ENCODE data around the gene FAM168A.

The FAM168A gene

GRCh38 chr11:73380331-73380730, 217.6 kb downstream of the FAM168A start:
- Histone ChIP-seq H3K4me3 (no peak overlapping the region), H4K20me1 (peaks cover 84% of the 10 kb centered on the region), H3K36me3 (no peaks in the 10 kb centered on the region; the same call in 1 of the 2 replicates), H3K9ac (peak overlapping the region; percentile 89), H3K4me1 (peaks cover 89% of the 10 kb centered on the region), H3K27me3 (no peaks in the 10 kb centered on the region), H3K27ac (peak overlapping the region; percentile 92), H3K9me3 (no peaks in the 10 kb centered on the region), H3K4me2 (peak overlapping the region; percentile 99)
- no peak for TF ChIP-seq Cebpa-rat (IDR thresholded peaks at IDR 0.05)

- peak overlapping the region; percentile 84 for H3K4me3 ChIP-seq
- no peak for TF ChIP-seq Cebpa-rat (IDR thresholded peaks at IDR 0.05)
- H3K36me3 ChIP-seq, result no peaks in the 10 kb centered on the region; the same call in 1 of the 2 replicates
These were observed 218.6 kb downstream of the FAM168A start for GRCh38 chr11:73379189-73379880.

GRCh38 chr11:73376803-73377629, 220.9 kb downstream of the FAM168A start:
- Histone ChIP-seq H3K4me1 (peaks cover 81% of the 10 kb centered on the region), H3K36me3 (no peaks in the 10 kb centered on the region; the same call in 1 of the 2 replicates), H4K20me1 (peaks cover 54% of the 10 kb centered on the region), H3K4me2 (peak overlapping the region; percentile 99), H3K27me3 (no peaks in the 10 kb centered on the region), H3K4me3 (peak overlapping the region; percentile 84), H3K9ac (peak overlapping the region; percentile 89), H3K9me3 (no peaks in the 10 kb centered on the region), H3K27ac (peak overlapping the region; percentile 92)
- TF ChIP-seq Cebpa-rat (IDR thresholded peaks at IDR 0.05), result no peak

More at GRCh38 chr11:73379189-73379880, 218.6 kb downstream of the FAM168A start:
- peaks cover 87% of the 10 kb centered on the region for H3K4me1 ChIP-seq
- peak overlapping the region; percentile 92 for H3K27ac ChIP-seq
- H3K27me3 ChIP-seq, result no peaks in the 10 kb centered on the region
- H3K4me2 ChIP-seq, result peak overlapping the region; percentile 99
- H4K20me1 ChIP-seq, result peaks cover 77% of the 10 kb centered on the region
- no peaks in the 10 kb centered on the region for H3K9me3 ChIP-seq
- peak overlapping the region; percentile 89 for H3K9ac ChIP-seq

- Histone ChIP-seq H3K27me3 (no peaks in the 10 kb centered on the region), H3K4me1 (peaks cover 77% of the 10 kb centered on the region), H4K20me1 (peaks cover 47% of the 10 kb centered on the region), H3K4me3 (peak within 1 kb of the TSS; percentile 84), H3K9me3 (no peaks in the 10 kb centered on the region), H3K36me3 (no peaks in the 10 kb centered on the region; the same call in 1 of the 2 replicates), H3K27ac (peak within 1 kb of the TSS; percentile 92), H3K4me2 (peak within 1 kb of the TSS; percentile 99), H3K9ac (peak within 1 kb of the TSS; percentile 89)
- TF ChIP-seq Cebpa-rat (IDR thresholded peaks at IDR 0.05), result no peak
These were observed 221.6 kb downstream of the FAM168A start, which contains the start of gene RELT for GRCh38 chr11:73376160-73376802. RELT (plus strand) TSS chr11:73376399; CDS start chr11:73389137, 12,738 bp downstream.

GRCh38 chr11:73375830-73376159, 222.1 kb downstream of the FAM168A start:
- Histone ChIP-seq H3K27me3 (no peaks in the 10 kb centered on the region), H3K27ac (peak overlapping the region; percentile 71), H3K4me2 (peak overlapping the region; percentile 61), H3K9me3 (no peaks in the 10 kb centered on the region), H4K20me1 (peaks cover 42% of the 10 kb centered on the region), H3K4me3 (peak overlapping the region; percentile 84), H3K9ac (peak overlapping the region; percentile 89; the same call in 1 of the 2 replicates), H3K4me1 (peaks cover 72% of the 10 kb centered on the region), H3K36me3 (no peaks in the 10 kb centered on the region; the same call in 1 of the 2 replicates)
- no peak for TF ChIP-seq Cebpa-rat (IDR thresholded peaks at IDR 0.05)

GRCh38 chr11:73374151-73374550, 223.8 kb downstream of the FAM168A start:
- H3K4me1 ChIP-seq, result peaks cover 55% of the 10 kb centered on the region
- H3K36me3 ChIP-seq, result no peaks in the 10 kb centered on the region
- no peaks in the 10 kb centered on the region for H3K27me3 ChIP-seq
- no peak overlapping the region for H3K9ac ChIP-seq
- H3K27ac ChIP-seq, result peak overlapping the region; percentile 28; the same call in 1 of the 2 replicates
- no peak overlapping the region for H3K4me2 ChIP-seq
- H4K20me1 ChIP-seq, result peaks cover 26% of the 10 kb centered on the region
- no peaks in the 10 kb centered on the region for H3K9me3 ChIP-seq
- H3K4me3 ChIP-seq, result no peak overlapping the region
- TF ChIP-seq Cebpa-rat (IDR thresholded peaks at IDR 0.05), result no peak

GRCh38 chr11:73372375-73372993, 225.4 kb downstream of the FAM168A start:
- Histone ChIP-seq H4K20me1 (peaks cover 9% of the 10 kb centered on the region; the same call in 1 of the 2 replicates), H3K9me3 (no peaks in the 10 kb centered on the region), H3K9ac (no peak overlapping the region; the same call in 1 of the 2 replicates), H3K27me3 (no peaks in the 10 kb centered on the region), H3K4me3 (no peak overlapping the region), H3K4me1 (peaks cover 50% of the 10 kb centered on the region), H3K27ac (peak overlapping the region; percentile 45), H3K4me2 (peak overlapping the region; percentile 60), H3K36me3 (no peaks in the 10 kb centered on the region)
- no peak for TF ChIP-seq Cebpa-rat (IDR thresholded peaks at IDR 0.05)

- peaks cover 61% of the 10 kb centered on the region for H3K4me1 ChIP-seq
- H3K4me2 ChIP-seq, result peak overlapping the region; percentile 77
- H3K9ac ChIP-seq, result no peak overlapping the region
- no peak overlapping the region for H3K4me3 ChIP-seq
- TF ChIP-seq Cebpa-rat (IDR thresholded peaks at IDR 0.05), result no peak
- no peaks in the 10 kb centered on the region for H3K27me3 ChIP-seq
- H4K20me1 ChIP-seq, result no peaks in the 10 kb centered on the region
- peaks cover 13% of the 10 kb centered on the region; the same call in 1 of the 2 replicates for H3K36me3 ChIP-seq
- H3K9me3 ChIP-seq, result no peaks in the 10 kb centered on the region
- peak overlapping the region; percentile 55 for H3K27ac ChIP-seq
These were observed 230.4 kb downstream of the FAM168A start for GRCh38 chr11:73367482-73368024.

GRCh38 chr11:73366953-73367352, 231.0 kb downstream of the FAM168A start:
- Histone ChIP-seq H3K9me3 (no peaks in the 10 kb centered on the region), H3K4me3 (no peak overlapping the region), H3K36me3 (peaks cover 19% of the 10 kb centered on the region; the same call in 1 of the 2 replicates), H3K27ac (peak overlapping the region; percentile 55), H3K27me3 (no peaks in the 10 kb centered on the region), H3K4me1 (peaks cover 55% of the 10 kb centered on the region), H4K20me1 (no peaks in the 10 kb centered on the region), H3K4me2 (peak overlapping the region; percentile 77), H3K9ac (no peak overlapping the region)
- TF ChIP-seq Cebpa-rat (IDR thresholded peaks at IDR 0.05), result no peak

Data from BLaER1 (cell line).